CD4-positive, alpha-beta T cell treated with Interleukin-15 for 4 hours (primary cell): ENCODE data around the gene FFAR1.

Source experiments
- DNase-seq: peaks from one replicate; pipeline ENCODE4 v3.0.0-alpha.2; 2020; ENCODE audit warnings: low spot score

Gene FFAR1

GRCh38 chr19:35314858-35315470 is 32.7 kb upstream of the FFAR1 start:
- no peak for DNase-seq

- DNase-seq: no peak
Observed at GRCh38 chr19:35315883-35316282, 31.8 kb upstream of the FFAR1 start.

- no peak for DNase-seq
Observed at GRCh38 chr19:35316560-35316959, 31.1 kb upstream of the FFAR1 start.

- DNase-seq: no peak
Observed at GRCh38 chr19:35317464-35318043, 30.1 kb upstream of the FFAR1 start.

- DNase-seq: no peak
Observed at GRCh38 chr19:35318679-35319448, 28.8 kb upstream of the FFAR1 start.

GRCh38 chr19:35320065-35320713 is 27.5 kb upstream of the FFAR1 start:
- DNase-seq: no peak

GRCh38 chr19:35321291-35321690 is 26.4 kb upstream of the FFAR1 start:
- no peak for DNase-seq

- DNase-seq: no peak
Observed at GRCh38 chr19:35322014-35322413, 25.7 kb upstream of the FFAR1 start.

GRCh38 chr19:35327642-35328041 is 20.1 kb upstream of the FFAR1 start:
- no peak for DNase-seq

GRCh38 chr19:35328851-35329285 is 18.8 kb upstream of the FFAR1 start, which contains the start of gene CD22:
TSS of gene CD22 (plus strand) at chr19:35329187. CDS start at chr19:35332041, 2,854 bp downstream.
- no peak for DNase-seq

GRCh38 chr19:35329323-35329722 is 18.4 kb upstream of the FFAR1 start:
- no peak for DNase-seq

- DNase-seq: no peak
Observed at GRCh38 chr19:35330475-35330874, 17.2 kb upstream of the FFAR1 start.

- DNase-seq: no peak
Observed at GRCh38 chr19:35331551-35332214, 16.0 kb upstream of the FFAR1 start.

GRCh38 chr19:35332817-35333216 is 14.9 kb upstream of the FFAR1 start:
- no peak for DNase-seq

GRCh38 chr19:35334144-35334753 is 13.5 kb upstream of the FFAR1 start:
- no peak for DNase-seq

GRCh38 chr19:35336166-35336955 is 11.3 kb upstream of the FFAR1 start:
- no peak for DNase-seq

- DNase-seq: no peak
Observed at GRCh38 chr19:35337097-35337983, 10.4 kb upstream of the FFAR1 start.

GRCh38 chr19:35337984-35338296 is 9.8 kb upstream of the FFAR1 start:
- no peak for DNase-seq

GRCh38 chr19:35340431-35340830 is 7.3 kb upstream of the FFAR1 start:
- DNase-seq: no peak

GRCh38 chr19:35341006-35341405 is 6.7 kb upstream of the FFAR1 start:
- DNase-seq: no peak
